ENCODE data around the gene ABCC2. TPM values are rescaled to one million over a fixed set of nuclear protein-coding genes. Genes with fewer than 3 reads are reported as not detected.

The ABCC2 gene
- total and polyA plus RNA-seq, 2 donors from 2014 or later, result 2.3 to 15.4 TPM

DNA sequence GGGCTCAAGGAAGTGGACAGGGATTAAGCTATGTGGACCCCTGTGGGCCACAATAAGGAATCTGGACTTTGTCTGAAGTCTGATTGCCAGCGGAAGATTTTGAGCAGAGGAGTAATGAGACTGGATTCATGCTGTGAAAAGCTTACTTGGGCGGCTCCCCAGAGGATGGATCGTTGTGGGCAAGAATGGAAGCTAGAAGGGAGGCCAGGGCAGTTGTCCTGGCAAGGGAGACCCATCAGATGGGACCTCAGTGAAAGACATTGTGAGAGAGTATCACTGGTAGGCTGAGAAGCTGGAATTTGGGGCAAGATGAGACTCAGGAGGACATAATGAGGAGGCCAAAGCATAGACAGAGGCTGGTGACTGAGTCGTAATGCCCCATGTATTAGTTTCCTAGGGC, 15.6 kb downstream of the ABCC2 start:
- no peak for DNase-seq
- H3K4me3 ChIP-seq (ENCODE audit: low read length in 3 of 3), result no peak overlapping the region
- H3K27ac ChIP-seq (ENCODE audit: low read depth in 2 of 2, low read length in 2 of 2), result no peak overlapping the region
- no peaks in the 10 kb centered on the region for H3K9me3 ChIP-seq (ENCODE audit: control insufficient read depth in 2 of 3, insufficient read depth in 1 of 3, low read length in 3 of 3)
- intact Hi-C loops (cut with DNase I), result no loop called here
- no peak overlapping the region for H3K9ac ChIP-seq (ENCODE audit: low read length in 3 of 3)
- no peaks in the 10 kb centered on the region for H3K27me3 ChIP-seq (ENCODE audit: control insufficient read depth, insufficient read depth, low read length)
- H3K36me3 ChIP-seq (ENCODE audit: control insufficient read depth in 2 of 3, insufficient read depth in 3 of 3, low read length in 3 of 3), result peaks cover 0 to 22% (median 11%) of the 10 kb centered on the region in 3 donors
- H3K4me1 ChIP-seq (ENCODE audit: control insufficient read depth in 2 of 3, insufficient read depth in 2 of 3, low read depth in 1 of 3, low read length in 3 of 3), result no peaks in the 10 kb centered on the region
- TF ChIP-seq, protein P1, sequence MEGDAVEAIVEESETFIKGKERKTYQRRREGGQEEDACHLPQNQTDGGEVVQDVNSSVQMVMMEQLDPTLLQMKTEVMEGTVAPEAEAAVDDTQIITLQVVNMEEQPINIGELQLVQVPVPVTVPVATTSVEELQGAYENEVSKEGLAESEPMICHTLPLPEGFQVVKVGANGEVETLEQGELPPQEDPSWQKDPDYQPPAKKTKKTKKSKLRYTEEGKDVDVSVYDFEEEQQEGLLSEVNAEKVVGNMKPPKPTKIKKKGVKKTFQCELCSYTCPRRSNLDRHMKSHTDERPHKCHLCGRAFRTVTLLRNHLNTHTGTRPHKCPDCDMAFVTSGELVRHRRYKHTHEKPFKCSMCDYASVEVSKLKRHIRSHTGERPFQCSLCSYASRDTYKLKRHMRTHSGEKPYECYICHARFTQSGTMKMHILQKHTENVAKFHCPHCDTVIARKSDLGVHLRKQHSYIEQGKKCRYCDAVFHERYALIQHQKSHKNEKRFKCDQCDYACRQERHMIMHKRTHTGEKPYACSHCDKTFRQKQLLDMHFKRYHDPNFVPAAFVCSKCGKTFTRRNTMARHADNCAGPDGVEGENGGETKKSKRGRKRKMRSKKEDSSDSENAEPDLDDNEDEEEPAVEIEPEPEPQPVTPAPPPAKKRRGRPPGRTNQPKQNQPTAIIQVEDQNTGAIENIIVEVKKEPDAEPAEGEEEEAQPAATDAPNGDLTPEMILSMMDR (IDR thresholded peaks at IDR 0.05; ENCODE audit: borderline replicate concordance, extremely low read depth, insufficient read depth), result no peak
- FAIRE-seq, result no peak

DNA sequence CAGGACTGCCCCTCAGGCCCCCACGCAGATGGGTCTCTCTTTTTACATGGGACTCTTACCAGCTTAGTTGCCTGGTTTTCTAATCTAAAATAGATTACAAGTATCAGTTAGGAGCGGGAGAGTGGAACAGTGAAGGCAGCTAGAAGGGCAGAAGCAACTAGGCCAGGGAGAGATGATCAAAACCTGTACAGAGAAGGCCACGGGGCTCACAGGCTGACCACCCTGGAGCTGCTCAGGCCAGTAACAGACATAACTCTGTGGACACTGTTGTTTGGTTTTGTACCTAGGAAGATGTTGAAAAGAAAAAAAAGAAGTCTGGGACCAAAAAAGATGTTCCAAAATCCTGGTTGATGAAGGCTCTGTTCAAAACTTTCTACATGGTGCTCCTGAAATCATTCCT, 16.5 kb downstream of the ABCC2 start:
- Histone ChIP-seq H3K4me1 (ENCODE audit: control insufficient read depth in 2 of 3, insufficient read depth in 2 of 3, low read depth in 1 of 3, low read length in 3 of 3) (no peaks in the 10 kb centered on the region), H3K36me3 (ENCODE audit: control insufficient read depth in 2 of 3, insufficient read depth in 3 of 3, low read length in 3 of 3) (peaks cover 0 to 18% (median 13%) of the 10 kb centered on the region in 3 donors), H3K9me3 (ENCODE audit: control insufficient read depth in 2 of 3, insufficient read depth in 1 of 3, low read length in 3 of 3) (no peaks in the 10 kb centered on the region), H3K27me3 (ENCODE audit: control insufficient read depth, insufficient read depth, low read length) (no peaks in the 10 kb centered on the region), H3K9ac (ENCODE audit: low read length in 3 of 3) (no peak overlapping the region), H3K4me3 (ENCODE audit: low read length in 3 of 3) (no peak overlapping the region), H3K27ac (ENCODE audit: low read depth in 2 of 2, low read length in 2 of 2) (no peak overlapping the region)
- intact Hi-C loops (cut with DNase I), result no loop called here
- DNase-seq (no peak), FAIRE-seq (no peak)
- TF ChIP-seq, protein P1 (IDR thresholded peaks at IDR 0.05; ENCODE audit: borderline replicate concordance, extremely low read depth, insufficient read depth), result no peak

DNA sequence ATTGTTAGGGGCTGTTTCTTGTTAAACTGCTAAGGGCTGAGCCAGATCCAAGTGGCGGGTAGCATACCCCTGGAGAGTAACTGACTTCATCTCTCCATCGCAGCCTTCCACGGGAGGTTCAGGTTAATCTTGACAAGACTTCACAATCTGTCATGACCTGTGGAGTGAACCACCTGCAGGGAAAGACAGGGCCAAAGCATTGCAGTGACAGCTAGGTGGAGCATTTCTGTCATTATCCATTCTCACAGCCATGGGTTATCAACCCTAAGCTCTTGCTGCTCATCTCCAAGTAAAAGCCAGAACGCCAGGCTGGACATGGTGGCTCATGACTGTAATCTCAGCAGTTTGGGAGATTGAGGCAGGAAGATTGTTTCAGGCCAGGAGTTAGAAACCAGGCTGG, 17.2 kb downstream of the ABCC2 start:
- Histone ChIP-seq H3K4me1 (ENCODE audit: control insufficient read depth in 2 of 3, insufficient read depth in 2 of 3, low read depth in 1 of 3, low read length in 3 of 3) (no peaks in the 10 kb centered on the region), H3K4me3 (ENCODE audit: low read length in 3 of 3) (no peak overlapping the region), H3K9me3 (ENCODE audit: control insufficient read depth in 2 of 3, insufficient read depth in 1 of 3, low read length in 3 of 3) (no peaks in the 10 kb centered on the region), H3K27me3 (ENCODE audit: control insufficient read depth, insufficient read depth, low read length) (no peaks in the 10 kb centered on the region), H3K9ac (ENCODE audit: low read length in 3 of 3) (no peak overlapping the region), H3K27ac (ENCODE audit: low read depth in 2 of 2, low read length in 2 of 2) (no peak overlapping the region), H3K36me3 (ENCODE audit: control insufficient read depth in 2 of 3, insufficient read depth in 3 of 3, low read length in 3 of 3) (peaks cover 0 to 23% (median 15%) of the 10 kb centered on the region in 3 donors)
- DNase-seq (no peak), FAIRE-seq (no peak)
- TF ChIP-seq, protein P1 (IDR thresholded peaks at IDR 0.05; ENCODE audit: borderline replicate concordance, extremely low read depth, insufficient read depth), result no peak
- intact Hi-C loops (cut with DNase I), result no loop called here

DNA sequence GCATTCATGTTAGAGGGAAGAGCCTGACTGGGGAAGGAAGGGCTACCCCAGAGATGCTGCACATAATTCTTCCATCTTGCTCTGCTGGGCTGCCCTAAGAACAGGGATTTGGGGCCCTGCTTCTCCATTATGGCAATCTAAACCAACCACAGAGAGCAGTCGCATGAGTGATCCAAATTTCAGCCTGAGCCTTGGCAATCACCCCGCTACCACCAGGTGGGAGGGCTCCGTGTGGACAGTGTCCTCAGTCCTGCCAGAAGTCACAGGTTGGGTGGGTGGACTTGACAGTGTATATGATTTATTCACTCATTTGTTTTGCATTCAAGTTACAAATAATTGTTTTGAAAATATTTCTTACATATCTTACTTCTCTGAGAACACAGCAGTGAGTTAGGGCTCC, 22.0 kb downstream of the ABCC2 start:
- FAIRE-seq, result no peak
- H3K9ac ChIP-seq (ENCODE audit: low read length in 3 of 3), result no peak overlapping the region
- intact Hi-C loops (cut with DNase I), result no loop called here
- no peaks in the 10 kb centered on the region for H3K4me1 ChIP-seq (ENCODE audit: control insufficient read depth in 2 of 3, insufficient read depth in 2 of 3, low read depth in 1 of 3, low read length in 3 of 3)
- H3K36me3 ChIP-seq (ENCODE audit: control insufficient read depth in 2 of 3, insufficient read depth in 3 of 3, low read length in 3 of 3), result peaks cover 0 to 36% (median 18%) of the 10 kb centered on the region in 3 donors
- TF ChIP-seq, protein P1 (IDR thresholded peaks at IDR 0.05; ENCODE audit: borderline replicate concordance, extremely low read depth, insufficient read depth), result no peak
- no peaks in the 10 kb centered on the region for H3K9me3 ChIP-seq (ENCODE audit: control insufficient read depth in 2 of 3, insufficient read depth in 1 of 3, low read length in 3 of 3)
- no peak for DNase-seq
- H3K27ac ChIP-seq (ENCODE audit: low read depth in 2 of 2, low read length in 2 of 2), result no peak overlapping the region
- H3K27me3 ChIP-seq (ENCODE audit: control insufficient read depth, insufficient read depth, low read length), result no peaks in the 10 kb centered on the region
- no peak overlapping the region for H3K4me3 ChIP-seq (ENCODE audit: low read length in 3 of 3)

Data from kidney (tissue), 14 donors.